MV-4-11 (cell line): ENCODE data around the gene RABGAP1L.

Experiments used
- DNase-seq: peaks from one replicate; lab custom pipeline; 2025; lab: John Stamatoyannopoulos, UW

RABGAP1L gene

GRCh38 chr1:175044591-175044990 is 885.3 kb downstream of the RABGAP1L start:
- peak; percentile 31 for DNase-seq
